Measurements from ENCODE around the gene RPUSD1. TPM values are rescaled to one million over a fixed set of nuclear protein-coding genes. Genes with fewer than 3 reads are reported as not detected.

Gene RPUSD1
- total RNA-seq, 2 experiments from 2014 or later, result 12.8 to 15.0 TPM

DNA sequence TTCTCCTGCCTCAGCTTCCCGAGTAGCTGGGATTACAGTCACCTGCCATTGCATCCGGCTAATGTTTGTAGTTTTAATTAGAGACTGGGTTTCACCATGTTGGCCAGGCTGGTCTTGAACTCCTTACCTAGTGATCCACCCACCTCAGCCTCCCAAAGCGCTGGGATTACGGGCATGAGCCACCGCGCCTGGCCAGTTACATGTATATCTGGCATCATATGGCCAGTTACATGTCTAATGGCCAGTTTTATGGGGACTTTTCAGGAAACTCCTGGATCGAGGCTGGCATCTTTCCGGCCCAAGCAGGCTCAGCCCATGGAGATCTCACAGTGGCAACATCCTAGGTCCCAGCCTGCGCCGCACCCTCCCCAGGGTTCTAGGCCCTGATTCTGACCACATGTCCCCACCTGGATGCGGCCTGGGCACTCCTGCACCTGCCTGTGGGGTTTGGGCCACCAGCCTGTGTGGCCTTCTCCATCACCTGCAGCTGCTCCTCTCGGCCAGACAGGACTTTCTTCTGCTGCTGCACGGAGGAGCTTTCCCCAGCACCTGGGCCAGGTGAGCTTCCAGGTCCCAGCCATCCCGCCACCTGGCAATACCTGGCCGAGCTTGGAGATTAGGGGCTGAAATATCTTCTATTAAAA is 46.1 kb downstream of the RPUSD1 start:
- POLR2A ChIA-PET, result no interaction called here
- TF ChIP-seq, protein P1, sequence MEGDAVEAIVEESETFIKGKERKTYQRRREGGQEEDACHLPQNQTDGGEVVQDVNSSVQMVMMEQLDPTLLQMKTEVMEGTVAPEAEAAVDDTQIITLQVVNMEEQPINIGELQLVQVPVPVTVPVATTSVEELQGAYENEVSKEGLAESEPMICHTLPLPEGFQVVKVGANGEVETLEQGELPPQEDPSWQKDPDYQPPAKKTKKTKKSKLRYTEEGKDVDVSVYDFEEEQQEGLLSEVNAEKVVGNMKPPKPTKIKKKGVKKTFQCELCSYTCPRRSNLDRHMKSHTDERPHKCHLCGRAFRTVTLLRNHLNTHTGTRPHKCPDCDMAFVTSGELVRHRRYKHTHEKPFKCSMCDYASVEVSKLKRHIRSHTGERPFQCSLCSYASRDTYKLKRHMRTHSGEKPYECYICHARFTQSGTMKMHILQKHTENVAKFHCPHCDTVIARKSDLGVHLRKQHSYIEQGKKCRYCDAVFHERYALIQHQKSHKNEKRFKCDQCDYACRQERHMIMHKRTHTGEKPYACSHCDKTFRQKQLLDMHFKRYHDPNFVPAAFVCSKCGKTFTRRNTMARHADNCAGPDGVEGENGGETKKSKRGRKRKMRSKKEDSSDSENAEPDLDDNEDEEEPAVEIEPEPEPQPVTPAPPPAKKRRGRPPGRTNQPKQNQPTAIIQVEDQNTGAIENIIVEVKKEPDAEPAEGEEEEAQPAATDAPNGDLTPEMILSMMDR (IDR thresholded peaks at IDR 0.05), result no peak
- H3K27ac Mint-ChIP-seq, result no peak overlapping the region
- H3K27ac ChIP-seq (ENCODE audit: low read depth in 1 of 2, low read length in 2 of 2), result no peak overlapping the region
- H3K4me3 ChIP-seq (ENCODE audit: low read length), result no peak overlapping the region
- H3K36me3 Mint-ChIP-seq (ENCODE audit: low read depth), result peaks cover 4% of the 10 kb centered on the region
- H3K9me3 ChIP-seq (ENCODE audit: control insufficient read depth in 1 of 2, insufficient read depth in 1 of 2, low read length in 2 of 2), result no peaks in the 10 kb centered on the region
- peaks cover 16% of the 10 kb centered on the region for H3K36me3 ChIP-seq (ENCODE audit: insufficient read depth, low read length)
- H3K27me3 Mint-ChIP-seq, result no peaks in the 10 kb centered on the region
- CTCF ChIA-PET, result interaction anchor here (1.7 kb wide), 1 partner anchor 30 kb away, joined by 9 read pairs; no protein-coding TSS in a partner anchor
- intact Hi-C loops (cut with DNase I, micrococcal nuclease), result loop anchor here (1.0 kb wide), 3 partner anchors 31 to 65 kb away; partner anchors contain the start of genes CHTF18 (in 1 of the 2) and RPUSD1 (in 1 of the 2)
- ATAC-seq (ENCODE audit: poor library complexity) (no peak), DNase-seq (no peak)
- no peaks in the 10 kb centered on the region for H3K27me3 ChIP-seq (ENCODE audit: control insufficient read depth in 1 of 2, insufficient read depth in 2 of 2, low read length in 2 of 2)
- H3K4me3 Mint-ChIP-seq, result peak overlapping the region; percentile 69
- H3K9me3 Mint-ChIP-seq, result no peaks in the 10 kb centered on the region
- H3K4me1 Mint-ChIP-seq (ENCODE audit: low read depth), result no peaks in the 10 kb centered on the region
- H3K4me1 ChIP-seq (ENCODE audit: insufficient read depth, low read length), result peaks cover 20% of the 10 kb centered on the region

DNA sequence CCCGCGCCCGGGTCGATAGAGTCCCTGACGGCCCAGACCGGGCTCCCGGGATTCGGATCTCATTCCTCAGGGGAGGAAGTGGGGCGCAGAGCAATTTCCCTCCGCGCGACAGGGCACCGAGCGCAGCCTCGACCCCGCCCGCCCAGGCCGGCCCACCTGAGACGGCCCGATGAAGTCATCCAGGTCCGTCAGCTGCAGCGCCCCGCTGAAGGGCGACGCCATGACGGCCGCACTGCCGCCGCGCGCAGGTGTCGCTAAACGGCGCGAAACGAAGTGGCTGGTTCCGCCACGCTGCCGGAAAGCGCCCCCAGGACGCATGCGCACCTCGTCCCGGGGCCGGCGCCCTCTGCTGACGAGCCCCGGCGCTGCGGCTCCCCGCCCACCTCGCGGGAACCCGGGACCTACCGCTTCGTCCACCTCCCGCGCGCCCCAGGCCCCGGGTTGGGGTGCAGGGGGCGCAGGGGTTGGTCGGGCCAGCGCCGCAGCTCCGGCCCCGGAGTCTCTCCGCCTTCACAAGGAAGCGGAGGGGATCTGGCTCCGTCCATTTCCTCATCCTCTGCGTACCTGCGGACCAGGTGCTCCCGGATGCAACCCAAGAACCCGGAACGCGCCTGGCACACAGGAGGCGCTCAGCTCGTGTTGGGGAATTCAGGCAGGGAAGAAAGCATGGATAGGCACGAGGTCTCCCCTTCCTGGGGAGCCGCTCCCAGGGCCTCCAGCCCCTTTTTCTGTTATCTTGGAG is 47.2 kb downstream of the RPUSD1 start, which contains the start of gene CIAO3:
Gene CIAO3, minus strand, starts transcription at position 234 of the 742 bp plus-strand sequence. Its CDS starts 12 bp downstream, at position 222.
- peaks cover 27% of the 10 kb centered on the region for H3K36me3 ChIP-seq (ENCODE audit: insufficient read depth, low read length)
- H3K4me3 Mint-ChIP-seq, result peak within 1 kb of the TSS; percentile 83
- H3K4me3 ChIP-seq (ENCODE audit: low read length), result peak within 1 kb of the TSS; percentile 88
- TF ChIP-seq, protein P1 (IDR thresholded peaks at IDR 0.05), result peak; percentile 97
- H3K27me3 ChIP-seq (ENCODE audit: control insufficient read depth in 1 of 2, insufficient read depth in 2 of 2, low read length in 2 of 2), result no peaks in the 10 kb centered on the region
- H3K27ac Mint-ChIP-seq, result peak within 1 kb of the TSS; percentile 62
- ATAC-seq (ENCODE audit: poor library complexity) (peak; percentile 94), DNase-seq (peak; percentile 83 to 96 (median 91))
- intact Hi-C loops (cut with DNase I, micrococcal nuclease), result loop anchor here (1.0 kb wide), 3 partner anchors 30 to 66 kb away; partner anchors contain the start of genes CHTF18 (in 1 of the 2) and RPUSD1 (in 1 of the 2)
- ChIA-PET POLR2A (interaction anchor here (0.8 to 1.7 kb wide), 6 partner anchors 13 to 47 kb away, joined by 3 to 7 read pairs (median 6); partner anchors contain the start of genes ANTKMT, CCDC78, CHTF18 and RPUSD1), CTCF (interaction anchor here (0.8 to 1.9 kb wide), 7 partner anchors 12 to 152 kb away, joined by 3 to 9 read pairs (median 8); partner anchors contain the start of genes ANTKMT, CHTF18, METRN and RPUSD1)
- H3K27ac ChIP-seq (ENCODE audit: low read depth in 1 of 2, low read length in 2 of 2), result peak within 1 kb of the TSS; percentile 64 to 73
- peaks cover 20% of the 10 kb centered on the region for H3K4me1 ChIP-seq (ENCODE audit: insufficient read depth, low read length)
- peaks cover 12% of the 10 kb centered on the region for H3K36me3 Mint-ChIP-seq (ENCODE audit: low read depth)
- H3K9me3 Mint-ChIP-seq, result no peaks in the 10 kb centered on the region
- H3K4me1 Mint-ChIP-seq (ENCODE audit: low read depth), result no peaks in the 10 kb centered on the region
- H3K27me3 Mint-ChIP-seq, result no peaks in the 10 kb centered on the region
- no peaks in the 10 kb centered on the region for H3K9me3 ChIP-seq (ENCODE audit: control insufficient read depth in 1 of 2, insufficient read depth in 1 of 2, low read length in 2 of 2)

DNA sequence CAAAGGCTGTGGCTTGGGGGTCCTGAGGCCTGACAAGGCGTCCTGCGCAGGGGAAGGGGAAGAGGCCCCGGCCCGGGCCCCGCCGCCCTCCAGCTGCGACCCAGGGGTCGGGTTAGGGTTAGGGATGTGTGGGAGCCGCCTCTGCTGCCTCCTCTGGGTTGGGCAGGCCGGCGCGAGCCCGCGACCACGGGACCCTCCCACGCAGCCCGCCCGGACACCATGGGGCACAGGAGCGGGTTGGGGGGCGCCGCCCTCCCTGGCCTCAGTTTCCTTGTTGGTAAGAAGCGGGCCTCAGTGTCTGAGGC is 47.8 kb downstream of the RPUSD1 start:
- Histone ChIP-seq H3K27me3 (ENCODE audit: control insufficient read depth in 1 of 2, insufficient read depth in 2 of 2, low read length in 2 of 2) (no peaks in the 10 kb centered on the region), H3K9me3 (ENCODE audit: control insufficient read depth in 1 of 2, insufficient read depth in 1 of 2, low read length in 2 of 2) (no peaks in the 10 kb centered on the region), H3K36me3 (ENCODE audit: insufficient read depth, low read length) (peaks cover 32% of the 10 kb centered on the region), H3K27ac (ENCODE audit: low read depth in 1 of 2, low read length in 2 of 2) (peak overlapping the region; percentile 64 to 73), H3K4me1 (ENCODE audit: insufficient read depth, low read length) (peaks cover 20% of the 10 kb centered on the region), H3K4me3 (ENCODE audit: low read length) (peak overlapping the region; percentile 88)
- peak; percentile 4 for ATAC-seq (ENCODE audit: poor library complexity)
- no peak overlapping the region for H3K27ac Mint-ChIP-seq
- H3K36me3 Mint-ChIP-seq (ENCODE audit: low read depth), result peaks cover 18% of the 10 kb centered on the region
- no peaks in the 10 kb centered on the region for H3K9me3 Mint-ChIP-seq
- no peaks in the 10 kb centered on the region for H3K27me3 Mint-ChIP-seq
- H3K4me3 Mint-ChIP-seq, result peak overlapping the region; percentile 83
- intact Hi-C loops (cut with DNase I, micrococcal nuclease), result no loop called here
- no peak for DNase-seq
- TF ChIP-seq, protein P1 (IDR thresholded peaks at IDR 0.05), result no peak
- POLR2A ChIA-PET, result interaction anchor here (0.8 to 1.7 kb wide), 6 partner anchors 12 to 47 kb away, joined by 3 to 7 read pairs (median 6); partner anchors contain the start of genes ANTKMT, CCDC78, CHTF18 and RPUSD1
- CTCF ChIA-PET, result interaction anchor here (1.2 to 1.9 kb wide), 6 partner anchors 11 to 152 kb away, joined by 3 to 9 read pairs (median 8); partner anchors contain the start of genes ANTKMT and METRN
- H3K4me1 Mint-ChIP-seq (ENCODE audit: low read depth), result no peaks in the 10 kb centered on the region
